ENCODE measurements around the gene EFNA5.
"Not testable (repeated sequence)": the region's sequence is repeated elsewhere in the genome, so short reads cannot be mapped to it uniquely, and the experiment has no call there.

The EFNA5 gene

DNA sequence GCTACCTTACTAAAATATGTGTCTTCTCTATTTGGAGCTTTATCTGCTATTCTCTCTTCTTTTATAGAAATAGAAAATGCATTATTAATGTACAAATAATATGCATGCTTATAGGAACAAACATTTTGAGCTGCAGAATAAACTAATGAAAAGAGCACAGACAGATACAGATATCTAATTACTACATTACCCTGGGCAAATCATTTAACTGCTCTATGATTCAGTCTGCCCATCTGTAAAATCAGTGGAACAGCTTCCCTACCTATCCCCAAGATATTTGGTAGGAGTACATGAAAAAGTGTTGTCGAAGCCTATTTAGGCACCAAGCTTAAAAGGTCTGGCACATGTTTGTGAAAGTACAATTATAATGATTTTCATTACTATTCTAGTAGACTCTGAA is 166.3 kb downstream of the EFNA5 start:
- H3K9me3 ChIP-seq (ENCODE audit: insufficient read depth, low read depth, low read length), result no peaks in the 10 kb centered on the region
- no peaks in the 10 kb centered on the region for H3K27me3 ChIP-seq (ENCODE audit: insufficient read depth, low read length)
- H3K4me3 ChIP-seq (ENCODE audit: low read length), result no peak overlapping the region
- no peak overlapping the region for H3K27ac ChIP-seq (ENCODE audit: low read length)
- peaks cover 41% of the 10 kb centered on the region for H3K4me1 ChIP-seq (ENCODE audit: insufficient read depth, low read length)
- no peak overlapping the region for H3K9ac ChIP-seq (ENCODE audit: low read depth, low read length)
- no peaks in the 10 kb centered on the region for H3K36me3 ChIP-seq (ENCODE audit: insufficient read depth, low read depth, low read length)

DNA sequence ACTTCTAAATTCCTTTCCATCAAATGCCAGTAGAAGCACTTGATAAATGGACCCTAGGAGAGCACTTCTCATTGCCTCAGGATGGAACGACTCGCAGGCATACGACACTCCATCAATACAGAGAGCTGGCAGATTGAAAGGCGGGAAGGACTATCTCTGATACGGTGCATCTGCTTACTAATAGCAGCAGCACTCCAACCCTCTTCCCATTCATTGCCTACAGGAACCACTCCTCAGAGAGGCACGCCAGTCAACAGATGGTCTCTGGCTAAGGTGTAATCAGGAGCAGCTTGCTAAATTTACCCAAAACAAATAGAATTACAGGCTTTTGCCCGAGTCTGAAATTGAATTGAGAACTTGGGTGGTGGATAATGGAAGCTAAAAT is 168.1 kb downstream of the EFNA5 start:
- H3K27ac ChIP-seq (ENCODE audit: low read length), result no peak overlapping the region
- H3K27me3 ChIP-seq (ENCODE audit: insufficient read depth, low read length), result no peaks in the 10 kb centered on the region
- no peaks in the 10 kb centered on the region for H3K9me3 ChIP-seq (ENCODE audit: insufficient read depth, low read depth, low read length)
- no peaks in the 10 kb centered on the region for H3K36me3 ChIP-seq (ENCODE audit: insufficient read depth, low read depth, low read length)
- H3K9ac ChIP-seq (ENCODE audit: low read depth, low read length), result no peak overlapping the region
- no peak overlapping the region for H3K4me3 ChIP-seq (ENCODE audit: low read length)
- H3K4me1 ChIP-seq (ENCODE audit: insufficient read depth, low read length), result peaks cover 50% of the 10 kb centered on the region

DNA sequence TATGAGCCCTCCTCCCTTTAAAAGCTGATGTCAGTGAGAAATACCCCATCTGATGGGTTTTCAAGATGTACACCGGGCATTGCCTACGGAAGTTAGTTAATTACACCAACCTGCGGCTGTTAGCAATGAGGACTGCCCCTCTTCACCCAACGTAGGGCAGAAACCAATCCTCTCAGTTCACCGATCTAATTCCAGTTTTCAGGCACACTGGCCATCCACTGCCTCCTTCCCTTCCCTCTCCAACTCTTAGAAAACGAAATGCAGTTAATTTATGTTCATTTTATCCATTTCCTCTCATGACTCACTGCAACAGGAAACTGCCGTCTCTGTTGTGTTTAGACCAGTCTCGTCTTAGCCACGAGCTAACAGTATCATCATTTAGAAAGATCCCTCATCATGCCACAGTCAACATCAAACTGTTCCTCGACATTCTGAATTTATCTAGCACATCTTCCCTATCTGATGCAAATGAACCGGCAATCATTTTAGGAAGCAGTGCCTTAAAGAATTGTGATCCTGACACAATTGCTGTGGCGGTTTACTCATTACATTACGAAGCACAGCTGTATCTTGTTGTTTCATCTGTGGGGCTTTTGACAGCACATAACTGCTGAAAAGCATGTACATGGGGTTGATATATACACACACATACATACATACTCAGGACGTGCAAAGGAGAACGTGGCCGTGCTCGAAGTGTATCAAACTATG is 168.6 kb downstream of the EFNA5 start:
- Histone ChIP-seq H3K4me1 (ENCODE audit: insufficient read depth, low read length) (peaks cover 50% of the 10 kb centered on the region), H3K27me3 (ENCODE audit: insufficient read depth, low read length) (no peaks in the 10 kb centered on the region), H3K9me3 (ENCODE audit: insufficient read depth, low read depth, low read length) (no peaks in the 10 kb centered on the region), H3K4me3 (ENCODE audit: low read length) (no peak overlapping the region), H3K9ac (ENCODE audit: low read depth, low read length) (no peak overlapping the region), H3K27ac (ENCODE audit: low read length) (peak overlapping the region; percentile 12), H3K36me3 (ENCODE audit: insufficient read depth, low read depth, low read length) (no peaks in the 10 kb centered on the region)

DNA sequence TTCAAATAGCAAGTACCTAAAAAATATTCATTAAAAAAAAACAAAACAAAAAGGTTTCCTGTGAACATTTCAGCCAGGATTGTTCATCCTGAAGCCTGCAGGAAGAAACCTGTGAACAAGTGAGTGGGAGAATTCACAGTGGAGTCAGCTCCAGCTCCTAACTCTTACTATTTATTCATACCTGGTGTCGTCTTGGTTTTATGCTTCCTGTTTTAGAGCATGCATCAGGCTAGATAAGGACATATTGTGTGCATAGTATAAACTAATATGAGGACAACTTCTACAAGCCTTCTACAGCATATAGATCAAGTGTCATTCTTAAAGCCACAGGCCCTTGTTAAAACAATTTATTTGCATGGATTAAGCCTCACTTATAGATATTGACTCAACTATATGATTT is 169.9 kb downstream of the EFNA5 start:
- Histone ChIP-seq H3K27ac (ENCODE audit: low read length) (no peak overlapping the region), H3K4me1 (ENCODE audit: insufficient read depth, low read length) (peaks cover 51% of the 10 kb centered on the region), H3K27me3 (ENCODE audit: insufficient read depth, low read length) (no peaks in the 10 kb centered on the region)

DNA sequence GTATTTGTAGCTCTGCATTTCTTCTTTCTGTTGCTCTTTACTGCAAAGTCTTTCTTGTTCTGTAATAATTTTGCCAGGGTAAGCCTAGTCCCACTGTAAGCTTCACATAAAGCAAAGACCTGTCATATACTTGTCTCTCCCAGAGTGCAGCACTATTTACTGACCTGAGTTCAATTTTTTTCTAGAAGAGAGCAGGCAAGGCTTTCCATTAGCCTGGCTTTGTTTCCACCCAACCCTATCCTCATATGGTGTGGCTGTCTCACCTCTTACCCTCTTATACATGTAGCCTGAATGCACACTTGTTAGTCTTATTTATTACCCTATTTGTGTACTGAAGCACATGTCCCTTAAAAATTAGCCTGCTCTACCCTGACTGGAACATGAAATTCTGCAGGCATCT is 170.4 kb downstream of the EFNA5 start:
- peak overlapping the region; percentile 32 for H3K9ac ChIP-seq (ENCODE audit: low read depth, low read length)
- no peaks in the 10 kb centered on the region for H3K9me3 ChIP-seq (ENCODE audit: insufficient read depth, low read depth, low read length)
- no peaks in the 10 kb centered on the region for H3K27me3 ChIP-seq (ENCODE audit: insufficient read depth, low read length)
- no peak overlapping the region for H3K4me3 ChIP-seq (ENCODE audit: low read length)
- peaks cover 47% of the 10 kb centered on the region for H3K4me1 ChIP-seq (ENCODE audit: insufficient read depth, low read length)
- H3K27ac ChIP-seq (ENCODE audit: low read length), result no peak overlapping the region
- H3K36me3 ChIP-seq (ENCODE audit: insufficient read depth, low read depth, low read length), result no peaks in the 10 kb centered on the region

More for the DNA sequence above, 169.9 kb downstream of the EFNA5 start:
- no peaks in the 10 kb centered on the region for H3K36me3 ChIP-seq (ENCODE audit: insufficient read depth, low read depth, low read length)
- no peaks in the 10 kb centered on the region for H3K9me3 ChIP-seq (ENCODE audit: insufficient read depth, low read depth, low read length)
- H3K4me3 ChIP-seq (ENCODE audit: low read length), result no peak overlapping the region
- H3K9ac ChIP-seq (ENCODE audit: low read depth, low read length), result no peak overlapping the region

DNA sequence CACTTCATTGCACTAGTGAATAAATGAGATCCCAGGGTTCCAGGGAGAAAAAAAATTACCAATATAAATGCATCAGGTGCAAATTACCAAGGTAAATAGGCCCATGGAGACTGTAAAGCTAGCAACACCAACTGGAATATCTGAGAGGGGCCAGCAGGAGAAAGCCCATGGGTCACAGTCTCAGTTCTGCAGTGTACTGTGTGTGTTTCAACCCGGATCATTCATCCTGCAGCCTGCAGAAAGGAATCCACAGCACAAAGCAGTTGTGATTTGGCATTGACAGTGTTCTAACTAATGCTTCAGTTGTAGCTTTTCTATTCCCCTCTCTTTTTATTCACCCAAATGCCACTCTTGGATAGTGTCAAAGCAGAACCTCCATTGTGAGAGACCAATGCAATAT is 171.0 kb downstream of the EFNA5 start:
- no peak overlapping the region for H3K4me3 ChIP-seq (ENCODE audit: low read length)
- H3K9me3 ChIP-seq (ENCODE audit: insufficient read depth, low read depth, low read length), result no peaks in the 10 kb centered on the region
- H3K27me3 ChIP-seq (ENCODE audit: insufficient read depth, low read length), result no peaks in the 10 kb centered on the region
- peaks cover 43% of the 10 kb centered on the region for H3K4me1 ChIP-seq (ENCODE audit: insufficient read depth, low read length)
- H3K27ac ChIP-seq (ENCODE audit: low read length), result no peak overlapping the region
- H3K36me3 ChIP-seq (ENCODE audit: insufficient read depth, low read depth, low read length), result no peaks in the 10 kb centered on the region
- H3K9ac ChIP-seq (ENCODE audit: low read depth, low read length), result no peak overlapping the region

DNA sequence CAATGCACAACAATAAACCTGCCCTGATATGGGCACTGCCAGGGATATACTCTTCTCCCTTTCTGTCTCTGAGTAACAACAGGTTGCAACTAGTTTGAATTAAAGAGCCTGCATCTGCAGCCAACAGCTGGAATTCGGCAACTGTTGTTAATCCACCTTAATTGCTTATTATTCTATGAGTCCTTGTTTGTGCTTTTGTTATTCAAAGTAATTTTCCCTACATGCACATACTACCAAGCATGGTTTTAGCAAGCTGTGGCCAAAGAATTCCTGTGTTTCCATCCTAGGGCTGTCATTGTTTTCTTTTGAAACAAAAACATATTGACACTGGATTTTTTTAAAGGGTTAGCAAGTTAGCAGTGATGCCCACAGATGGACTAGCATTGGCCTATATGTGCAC is 171.5 kb downstream of the EFNA5 start:
- Histone ChIP-seq H3K9me3 (ENCODE audit: insufficient read depth, low read depth, low read length) (no peaks in the 10 kb centered on the region), H3K27me3 (ENCODE audit: insufficient read depth, low read length) (no peaks in the 10 kb centered on the region), H3K36me3 (ENCODE audit: insufficient read depth, low read depth, low read length) (no peaks in the 10 kb centered on the region), H3K4me1 (ENCODE audit: insufficient read depth, low read length) (peaks cover 39% of the 10 kb centered on the region), H3K27ac (ENCODE audit: low read length) (no peak overlapping the region), H3K4me3 (ENCODE audit: low read length) (no peak overlapping the region), H3K9ac (ENCODE audit: low read depth, low read length) (no peak overlapping the region)

DNA sequence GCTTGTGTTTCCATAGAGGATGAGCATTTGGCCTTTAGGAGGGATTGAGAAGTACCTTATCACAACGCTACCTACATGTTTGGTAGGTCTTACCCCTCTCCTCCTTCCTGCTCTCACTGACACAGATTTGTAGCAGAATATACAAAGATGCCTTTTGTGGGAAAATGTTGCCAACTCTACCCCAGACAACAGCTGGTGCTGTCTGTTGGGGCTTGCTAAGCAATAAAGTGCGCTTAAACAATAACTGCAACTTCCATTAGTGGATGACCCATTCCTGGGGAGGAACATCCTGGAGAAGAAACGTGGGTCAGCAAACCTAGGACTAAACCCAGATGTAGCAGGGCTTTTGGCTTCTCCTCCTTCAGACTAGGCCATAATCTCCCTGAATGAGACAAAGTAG is 174.3 kb downstream of the EFNA5 start:
- Histone ChIP-seq H3K36me3 (ENCODE audit: insufficient read depth, low read depth, low read length) (no peaks in the 10 kb centered on the region), H3K27ac (ENCODE audit: low read length) (no peak overlapping the region), H3K27me3 (ENCODE audit: insufficient read depth, low read length) (no peaks in the 10 kb centered on the region), H3K9me3 (ENCODE audit: insufficient read depth, low read depth, low read length) (no peaks in the 10 kb centered on the region), H3K4me3 (ENCODE audit: low read length) (no peak overlapping the region), H3K4me1 (ENCODE audit: insufficient read depth, low read length) (peaks cover 26% of the 10 kb centered on the region), H3K9ac (ENCODE audit: low read depth, low read length) (no peak overlapping the region)

DNA sequence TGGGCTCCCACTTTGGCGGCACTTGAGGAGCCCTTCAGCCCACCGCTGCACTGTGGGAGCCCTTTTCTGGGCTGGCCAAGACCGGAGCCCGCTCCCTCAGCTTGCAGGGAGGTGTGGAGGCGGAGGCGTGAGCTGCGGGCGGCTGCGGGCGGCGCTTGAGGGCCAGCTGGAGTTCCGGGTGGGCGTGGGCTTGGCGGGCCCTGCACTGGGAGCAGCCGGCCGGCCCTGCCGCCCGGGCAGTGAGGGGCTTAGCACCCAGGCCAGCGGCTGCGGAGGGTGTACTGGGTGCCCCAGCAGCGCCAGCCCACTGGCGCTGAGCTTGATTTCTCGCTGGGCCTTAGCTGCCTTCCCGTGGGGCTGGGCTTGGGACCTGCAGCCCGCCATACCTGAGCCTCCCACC is 176.6 kb downstream of the EFNA5 start:
- not testable (repeated sequence) for H3K27me3 ChIP-seq (ENCODE audit: insufficient read depth, low read length); H3K9me3 ChIP-seq (ENCODE audit: insufficient read depth, low read depth, low read length); H3K4me3 ChIP-seq (ENCODE audit: low read length); H3K36me3 ChIP-seq (ENCODE audit: insufficient read depth, low read depth, low read length); H3K27ac ChIP-seq (ENCODE audit: low read length); H3K9ac ChIP-seq (ENCODE audit: low read depth, low read length)
- H3K4me1 ChIP-seq (ENCODE audit: insufficient read depth, low read length), result peaks cover 11% of the 10 kb centered on the region; the same call in 1 of the 2 replicates

DNA sequence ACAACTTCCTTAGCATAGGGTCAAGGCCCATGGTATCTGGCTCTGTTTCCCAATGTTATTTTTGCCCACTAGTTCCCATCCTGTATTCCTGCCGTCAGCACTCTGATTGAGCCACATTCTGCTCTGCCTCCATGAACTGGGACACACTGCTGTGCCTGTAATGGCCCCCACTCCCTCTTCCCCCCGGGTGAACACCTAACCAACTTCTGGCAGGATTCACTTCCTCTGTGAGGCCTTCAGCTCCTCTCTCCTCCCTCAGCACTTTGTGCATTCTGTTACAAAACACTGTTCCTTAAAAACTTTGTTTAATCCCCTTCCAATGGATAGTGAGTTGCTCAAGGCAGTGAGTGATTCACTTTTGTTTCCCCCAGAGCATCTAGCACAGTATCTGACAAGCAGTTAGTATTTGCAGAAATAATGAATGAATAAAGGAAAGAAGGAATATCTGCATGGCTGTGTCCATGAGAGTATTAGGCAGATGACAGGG is 183.6 kb downstream of the EFNA5 start:
- Histone ChIP-seq H3K36me3 (ENCODE audit: insufficient read depth, low read depth, low read length) (no peaks in the 10 kb centered on the region), H3K9ac (ENCODE audit: low read depth, low read length) (0 out of 2 replicates have a peak overlapping the region, but pooled peaks have one; percentile 24), H3K27ac (ENCODE audit: low read length) (no peak overlapping the region), H3K4me3 (ENCODE audit: low read length) (peak overlapping the region; percentile 32; the same call in 1 of the 2 replicates), H3K4me1 (ENCODE audit: insufficient read depth, low read length) (peaks cover 17% of the 10 kb centered on the region; the same call in 1 of the 2 replicates), H3K9me3 (ENCODE audit: insufficient read depth, low read depth, low read length) (no peaks in the 10 kb centered on the region), H3K27me3 (ENCODE audit: insufficient read depth, low read length) (no peaks in the 10 kb centered on the region)

DNA sequence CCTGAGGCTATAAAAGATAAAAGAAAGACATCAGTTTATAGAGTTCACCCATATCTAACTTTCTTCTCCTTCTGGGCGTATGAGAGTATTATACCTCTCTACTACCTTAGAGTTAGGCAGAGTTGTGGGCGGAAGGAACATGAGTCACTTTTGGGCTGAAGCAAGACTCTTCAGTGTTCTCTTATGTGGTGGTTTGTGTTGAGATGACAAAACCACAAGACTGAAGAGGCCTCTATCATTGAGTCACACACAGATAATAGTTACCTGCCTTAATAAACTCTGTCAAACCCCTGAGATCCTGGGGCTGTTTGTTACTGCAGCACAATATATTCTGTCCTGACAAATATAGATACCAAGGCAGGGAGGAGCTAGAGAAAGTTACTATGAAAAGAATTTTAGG is 184.2 kb downstream of the EFNA5 start:
- no peak overlapping the region for H3K27ac ChIP-seq (ENCODE audit: low read length)

DNA sequence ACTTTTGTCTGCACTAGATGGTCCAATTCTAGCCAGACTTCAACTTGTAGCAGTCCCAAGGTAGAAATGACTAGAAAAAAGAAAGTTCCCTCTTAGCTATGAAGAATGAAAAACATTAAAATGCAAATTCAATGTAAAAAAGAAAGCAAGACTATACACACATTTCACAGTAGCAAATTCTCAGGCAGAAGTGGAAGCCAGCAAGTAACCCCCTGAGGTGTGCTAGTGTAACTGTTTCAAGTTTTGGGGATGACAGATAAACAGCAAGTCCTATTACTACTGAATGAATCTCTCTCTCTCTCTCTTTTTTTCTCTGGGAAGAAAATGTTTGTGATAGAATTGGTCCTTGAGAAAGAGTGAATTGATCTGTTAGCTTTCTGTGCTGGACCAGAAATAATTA is 185.6 kb downstream of the EFNA5 start:
- no peaks in the 10 kb centered on the region for H3K36me3 ChIP-seq (ENCODE audit: insufficient read depth, low read depth, low read length)
- no peak overlapping the region for H3K4me3 ChIP-seq (ENCODE audit: low read length)
- H3K4me1 ChIP-seq (ENCODE audit: insufficient read depth, low read length), result peaks cover 17% of the 10 kb centered on the region; the same call in 1 of the 2 replicates

More for the DNA sequence above, 184.2 kb downstream of the EFNA5 start:
- Histone ChIP-seq H3K9ac (ENCODE audit: low read depth, low read length) (no peak overlapping the region), H3K4me1 (ENCODE audit: insufficient read depth, low read length) (peaks cover 17% of the 10 kb centered on the region; the same call in 1 of the 2 replicates), H3K27me3 (ENCODE audit: insufficient read depth, low read length) (no peaks in the 10 kb centered on the region), H3K36me3 (ENCODE audit: insufficient read depth, low read depth, low read length) (no peaks in the 10 kb centered on the region), H3K9me3 (ENCODE audit: insufficient read depth, low read depth, low read length) (no peaks in the 10 kb centered on the region), H3K4me3 (ENCODE audit: low read length) (no peak overlapping the region)

More for the DNA sequence above, 185.6 kb downstream of the EFNA5 start:
- Histone ChIP-seq H3K9me3 (ENCODE audit: insufficient read depth, low read depth, low read length) (no peaks in the 10 kb centered on the region), H3K27me3 (ENCODE audit: insufficient read depth, low read length) (no peaks in the 10 kb centered on the region), H3K9ac (ENCODE audit: low read depth, low read length) (no peak overlapping the region), H3K27ac (ENCODE audit: low read length) (no peak overlapping the region)

All from iPS-20b (cell line).